B cell (primary cell): ENCODE measurements around the gene CD55.

Experiments used
- EZH2 ChIP-seq: IDR thresholded peaks from 2 replicates; pipeline ENCODE4 v1.6.1; 2012; ENCODE audit warnings: borderline replicate concordance, low read depth, mild to moderate bottlenecking, moderate library complexity, low read length; ENCODE audit not compliant: insufficient read depth, poor library complexity, severe bottlenecking
- TF ChIP-seq, protein P1 (sequence below): fragments of 200-600 bp; IDR thresholded peaks from one replicate; pipeline ENCODE4 v1.8.0; 2022; ENCODE audit warnings: antibody characterized with exemption, mild to moderate bottlenecking

GRCh38 chr1:207316141-207316540 is 5.3 kb upstream of the CD55 start:
- no peak for TF ChIP-seq EZH2
- TF ChIP-seq, protein P1, sequence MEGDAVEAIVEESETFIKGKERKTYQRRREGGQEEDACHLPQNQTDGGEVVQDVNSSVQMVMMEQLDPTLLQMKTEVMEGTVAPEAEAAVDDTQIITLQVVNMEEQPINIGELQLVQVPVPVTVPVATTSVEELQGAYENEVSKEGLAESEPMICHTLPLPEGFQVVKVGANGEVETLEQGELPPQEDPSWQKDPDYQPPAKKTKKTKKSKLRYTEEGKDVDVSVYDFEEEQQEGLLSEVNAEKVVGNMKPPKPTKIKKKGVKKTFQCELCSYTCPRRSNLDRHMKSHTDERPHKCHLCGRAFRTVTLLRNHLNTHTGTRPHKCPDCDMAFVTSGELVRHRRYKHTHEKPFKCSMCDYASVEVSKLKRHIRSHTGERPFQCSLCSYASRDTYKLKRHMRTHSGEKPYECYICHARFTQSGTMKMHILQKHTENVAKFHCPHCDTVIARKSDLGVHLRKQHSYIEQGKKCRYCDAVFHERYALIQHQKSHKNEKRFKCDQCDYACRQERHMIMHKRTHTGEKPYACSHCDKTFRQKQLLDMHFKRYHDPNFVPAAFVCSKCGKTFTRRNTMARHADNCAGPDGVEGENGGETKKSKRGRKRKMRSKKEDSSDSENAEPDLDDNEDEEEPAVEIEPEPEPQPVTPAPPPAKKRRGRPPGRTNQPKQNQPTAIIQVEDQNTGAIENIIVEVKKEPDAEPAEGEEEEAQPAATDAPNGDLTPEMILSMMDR = no peak
